Lower leg skin (tissue), 4 donors: ENCODE results near the gene CCDC102A. TPM values are rescaled to one million over a fixed set of nuclear protein-coding genes. Genes with fewer than 3 reads are reported as not detected.

Source experiments
- DNase-seq, 2 donors: peaks; one replicate each; pipeline ENCODE4 v3.0.0-alpha.2; 2019; ENCODE audit warnings: low spot score in 2 of 2
- H3K4me3 ChIP-seq: fragments of 200-600 bp; sonication (generic); 2 replicates; pipeline ENCODE4 v1.5.1; 2017; ENCODE audit warnings: mild to moderate bottlenecking, low read depth; ENCODE audit not compliant: poor library complexity, severe bottlenecking
- POLR2A ChIP-seq, 2 donors: fragments of 450-650 bp; IDR thresholded peaks; one replicate each; pipeline ENCODE4 v1.6.1; 2016 to 2017; ENCODE audit warnings: antibody characterized with exemption in 2 of 2, mild to moderate bottlenecking in 1 of 2, moderate library complexity in 1 of 2
- WGBS, 2 donors: methylation state at CpG; one replicate each; pipeline ENCODE4 v1.1.5; 2018; 5-methylcytosine and 5-hydroxymethylcytosine counted together
- intact Hi-C: fragments of 100-400 bp; cut with DNase I; formaldehyde crosslinking; loops from one replicate; pipeline ENCODE4 v1.15.0; 2023; ENCODE audit warnings: low total_unique reads
- total RNA-seq, 4 donors: library from RNA; depleted of rRNA; stranded (reverse); fragments of >200 nt; gene quantifications; one replicate each; pipeline ENCODE4 v1.1.0, GENCODE V29; 2016
- TF ChIP-seq, protein P1 (sequence below), 3 donors: fragments of 450-650 bp; IDR thresholded peaks; one replicate each; pipeline ENCODE4 v1.5.1; 2016; ENCODE audit warnings: antibody characterized with exemption in 3 of 3, mild to moderate bottlenecking in 3 of 3, moderate library complexity in 2 of 3

Gene CCDC102A
- total RNA-seq, 4 donors from 2014 or later: 13.7 to 18.9 (median 16.4) TPM

DNA sequence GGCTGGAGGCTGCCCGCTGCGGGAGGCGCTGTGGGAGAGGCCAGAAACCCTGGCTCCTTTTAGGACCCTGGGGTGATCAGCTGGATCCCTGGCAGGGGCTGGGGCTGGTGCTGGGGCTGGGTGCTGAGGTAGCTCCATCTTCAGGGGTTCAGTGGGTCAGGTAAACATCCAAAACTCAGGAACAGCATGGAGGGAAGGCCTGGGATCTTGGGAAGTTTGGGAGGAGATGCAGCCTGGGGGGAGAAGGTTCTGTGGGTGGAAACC lies 27.0 kb upstream of the CCDC102A start:
- H3K4me3 ChIP-seq: no peak overlapping the region
- intact Hi-C loops: no loop called here
- DNase-seq: no peak
- no peak for TF ChIP-seq POLR2A (IDR thresholded peaks at IDR 0.05)
- TF ChIP-seq, protein P1, sequence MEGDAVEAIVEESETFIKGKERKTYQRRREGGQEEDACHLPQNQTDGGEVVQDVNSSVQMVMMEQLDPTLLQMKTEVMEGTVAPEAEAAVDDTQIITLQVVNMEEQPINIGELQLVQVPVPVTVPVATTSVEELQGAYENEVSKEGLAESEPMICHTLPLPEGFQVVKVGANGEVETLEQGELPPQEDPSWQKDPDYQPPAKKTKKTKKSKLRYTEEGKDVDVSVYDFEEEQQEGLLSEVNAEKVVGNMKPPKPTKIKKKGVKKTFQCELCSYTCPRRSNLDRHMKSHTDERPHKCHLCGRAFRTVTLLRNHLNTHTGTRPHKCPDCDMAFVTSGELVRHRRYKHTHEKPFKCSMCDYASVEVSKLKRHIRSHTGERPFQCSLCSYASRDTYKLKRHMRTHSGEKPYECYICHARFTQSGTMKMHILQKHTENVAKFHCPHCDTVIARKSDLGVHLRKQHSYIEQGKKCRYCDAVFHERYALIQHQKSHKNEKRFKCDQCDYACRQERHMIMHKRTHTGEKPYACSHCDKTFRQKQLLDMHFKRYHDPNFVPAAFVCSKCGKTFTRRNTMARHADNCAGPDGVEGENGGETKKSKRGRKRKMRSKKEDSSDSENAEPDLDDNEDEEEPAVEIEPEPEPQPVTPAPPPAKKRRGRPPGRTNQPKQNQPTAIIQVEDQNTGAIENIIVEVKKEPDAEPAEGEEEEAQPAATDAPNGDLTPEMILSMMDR (IDR thresholded peaks at IDR 0.05): no peak
- WGBS, 2 donors: 40 to 49% methylated on average over 3 of the region's 3 CpGs

DNA sequence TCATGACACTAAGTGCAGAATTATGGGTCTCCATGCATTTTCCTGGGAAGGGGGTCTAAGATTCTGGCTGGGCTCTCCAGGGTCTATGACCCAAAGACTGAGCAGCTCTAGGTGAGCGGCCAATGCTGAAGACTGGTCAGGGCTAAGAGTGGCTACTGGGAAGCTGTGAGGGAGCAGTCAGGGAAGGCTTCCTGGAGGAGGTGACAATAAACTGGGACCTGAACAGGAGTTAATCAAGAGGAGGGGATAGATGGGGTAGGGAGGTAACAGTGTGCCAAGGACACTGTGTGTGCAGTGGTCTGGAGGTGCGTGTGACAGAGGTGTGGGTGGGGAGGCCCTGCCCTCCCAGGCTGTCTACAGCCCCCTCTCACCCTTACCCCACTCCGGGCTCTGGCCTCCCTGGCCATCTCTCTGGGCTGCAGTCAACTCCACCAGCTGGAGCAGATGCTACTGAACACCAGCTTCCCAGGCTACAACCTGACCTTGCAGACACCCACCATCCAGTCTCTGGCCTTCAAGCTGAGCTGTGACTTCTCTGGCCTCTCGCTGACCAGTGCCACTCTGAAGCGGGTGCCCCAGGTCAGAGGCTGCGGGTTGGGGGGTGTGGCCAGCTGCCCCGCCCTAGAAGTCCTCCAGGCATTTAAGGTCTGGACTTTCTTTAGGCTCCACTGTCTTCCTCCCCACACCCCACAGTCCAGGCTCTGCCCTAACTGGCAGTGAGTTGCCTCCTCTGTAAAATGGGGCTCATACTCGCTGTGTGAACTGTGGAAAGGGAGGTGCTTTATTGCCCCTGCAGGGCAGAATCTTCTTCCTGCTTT lies 26.5 kb upstream of the CCDC102A start:
- no peak overlapping the region for H3K4me3 ChIP-seq
- intact Hi-C loops: no loop called here
- WGBS, 2 donors: 61 to 64% methylated on average over 8 of the region's 8 CpGs
- DNase-seq: no peak
- TF ChIP-seq, protein P1 (IDR thresholded peaks at IDR 0.05): no peak
- TF ChIP-seq POLR2A (IDR thresholded peaks at IDR 0.05): no peak

DNA sequence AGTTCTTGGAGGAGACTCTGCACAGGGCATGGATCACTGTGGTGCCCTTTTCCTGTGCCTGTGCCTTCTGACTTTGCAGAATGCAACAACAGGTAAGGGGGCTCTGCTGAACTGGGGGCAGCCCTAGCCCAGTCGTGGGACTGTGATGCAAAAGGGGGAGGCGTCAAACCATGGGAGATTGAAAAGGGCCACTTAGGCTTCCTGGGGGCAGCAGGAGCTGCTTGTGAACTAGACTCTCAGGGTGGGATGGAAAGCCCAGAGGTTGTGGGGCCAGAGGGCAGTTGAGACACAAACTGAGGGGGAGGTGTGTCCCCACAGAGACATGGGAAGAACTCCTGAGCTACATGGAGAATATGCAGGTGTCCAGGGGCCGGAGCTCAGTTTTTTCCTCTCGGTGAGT lies 25.7 kb upstream of the CCDC102A start:
- TF ChIP-seq POLR2A (IDR thresholded peaks at IDR 0.05): no peak
- TF ChIP-seq, protein P1 (IDR thresholded peaks at IDR 0.05): no peak
- WGBS, 2 donors: 85 to 92% methylated on average over 4 of the region's 4 CpGs
- intact Hi-C loops: no loop called here
- no peak overlapping the region for H3K4me3 ChIP-seq
- DNase-seq: no peak

DNA sequence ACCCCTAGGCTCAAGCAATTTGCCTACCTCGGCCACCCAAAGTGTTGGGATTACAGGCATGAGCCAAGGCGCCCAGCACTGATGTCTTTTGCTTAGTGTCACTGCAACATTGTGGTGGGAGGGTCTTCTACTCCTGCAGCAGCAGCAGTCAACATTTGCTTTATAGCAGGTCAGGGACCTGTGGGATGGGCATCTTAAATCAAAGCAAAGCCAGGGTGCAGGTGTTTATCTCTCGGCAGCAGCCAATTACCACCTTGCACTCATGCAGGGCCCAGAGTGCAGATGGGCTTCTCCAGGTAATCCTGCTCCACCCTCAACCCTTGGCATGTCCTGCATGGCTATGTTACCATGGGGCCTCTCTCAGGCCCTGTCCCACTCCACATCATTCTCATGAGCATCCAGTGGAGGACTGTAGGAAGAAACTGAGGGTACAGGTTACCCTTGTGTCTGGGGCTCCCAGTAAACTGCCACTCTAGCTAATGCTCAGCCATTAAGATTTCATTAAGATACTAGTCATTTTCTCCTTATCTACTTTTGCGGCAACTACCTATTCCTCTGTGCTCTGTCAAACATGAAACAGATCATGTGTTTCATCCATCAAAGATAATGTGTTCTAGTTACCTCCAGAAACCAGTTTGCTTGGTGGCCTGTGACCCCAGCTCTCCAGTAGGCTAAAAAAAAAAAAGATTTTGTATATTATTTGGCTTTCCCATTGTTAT lies 22.9 kb upstream of the CCDC102A start:
- intact Hi-C loops: no loop called here
- WGBS, 2 donors: 81 to 89% methylated on average over 3 to 4 of the region's 4 CpGs
- DNase-seq: no peak
- no peak overlapping the region for H3K4me3 ChIP-seq
- TF ChIP-seq POLR2A (IDR thresholded peaks at IDR 0.05): no peak
- TF ChIP-seq, protein P1 (IDR thresholded peaks at IDR 0.05): no peak

DNA sequence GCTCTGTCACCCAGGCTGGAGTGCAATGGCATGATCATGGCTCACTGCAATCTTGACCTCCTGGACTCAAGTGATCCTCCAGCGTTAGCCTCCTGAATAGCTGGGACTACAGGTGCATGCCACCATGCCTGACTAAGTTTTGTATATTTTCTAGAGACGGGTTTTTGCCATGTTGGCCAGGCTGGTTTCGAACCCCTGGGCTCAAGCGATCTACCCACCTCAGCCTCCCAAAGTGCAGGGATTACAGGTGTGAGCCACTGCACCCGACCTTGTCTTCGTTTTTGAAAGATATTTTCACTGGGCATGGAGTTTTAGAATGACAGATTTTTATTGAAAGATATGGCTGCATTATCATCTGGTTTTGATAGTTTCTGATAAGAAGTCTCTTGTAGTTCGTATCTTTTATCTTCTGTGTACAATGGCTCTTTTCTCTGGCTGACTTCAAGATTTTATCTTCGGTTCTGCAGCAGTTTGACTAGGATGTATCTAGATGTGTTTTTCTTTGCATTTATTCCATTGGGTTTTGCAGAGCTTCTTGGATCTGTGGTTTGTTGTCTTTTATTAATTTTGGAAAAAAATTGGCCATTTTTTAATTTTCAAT lies 20.7 kb upstream of the CCDC102A start:
- no peak overlapping the region for H3K4me3 ChIP-seq
- intact Hi-C loops: no loop called here
- DNase-seq: no peak
- no peak for TF ChIP-seq POLR2A (IDR thresholded peaks at IDR 0.05)
- TF ChIP-seq, protein P1 (IDR thresholded peaks at IDR 0.05): no peak
- 81 to 87% methylated on average over 8 of the region's 8 CpGs for WGBS, 2 donors
